H1 (cell line): ENCODE results near the gene KRTAP12-2. TPM values are rescaled to one million over a fixed set of nuclear protein-coding genes. Genes with fewer than 3 reads are reported as not detected.

Experiments
- BACH1 ChIP-seq: IDR thresholded peaks from 2 replicates; pipeline ENCODE4 v1.6.1; 2012; ENCODE audit warnings: low read length, improper control_type of control experiment
- BCL11A ChIP-seq, 2 experiments: IDR thresholded peaks; one replicate each; pipeline ENCODE4 v1.6.1; 2011; ENCODE audit warnings: low read depth in 2 of 2, low read length in 2 of 2, mild to moderate bottlenecking in 2 of 2
- CEBPB ChIP-seq: IDR thresholded peaks from 2 replicates; pipeline ENCODE4 v1.6.1; 2012; ENCODE audit warnings: low read depth, low read length
- CTCF ChIP-seq, 3 experiments: IDR thresholded peaks; 1 replicate in 2 of 3; 2 replicates in 1 of 3; pipeline versions ENCODE4 v1.5.1 to v1.6.1; 2011; ENCODE audit warnings: low read length in 3 of 3, mild to moderate bottlenecking in 3 of 3, inconsistent platforms in 2 of 3, low read depth in 1 of 3, moderate library complexity in 1 of 3; ENCODE audit not compliant: insufficient read depth in 1 of 3; ENCODE audit errors: control extremely low read depth in 1 of 3
- EGR1 ChIP-seq: IDR thresholded peaks from 2 replicates; pipeline ENCODE4 v1.6.1; 2011; ENCODE audit warnings: low read depth, low read length, borderline replicate concordance
- EP300 ChIP-seq, 2 experiments: IDR thresholded peaks; 1 replicate in 1 of 2; 2 replicates in 1 of 2; pipeline ENCODE4 v1.6.1; 2011 to 2012; ENCODE audit warnings: low read depth in 2 of 2, low read length in 2 of 2, mild to moderate bottlenecking in 2 of 2, borderline replicate concordance in 1 of 2, inconsistent platforms in 1 of 2, moderate library complexity in 1 of 2
- GTF2F1 ChIP-seq: IDR thresholded peaks from 2 replicates; pipeline ENCODE4 v1.6.1; 2012; ENCODE audit warnings: low read depth, low read length, improper control_type of control experiment, borderline replicate concordance
- MAFK ChIP-seq: IDR thresholded peaks from 2 replicates; pipeline ENCODE4 v1.6.1; 2012; ENCODE audit warnings: low read depth, mild to moderate bottlenecking, improper control_type of control experiment, low read length
- RBBP5 ChIP-seq: IDR thresholded peaks from 2 replicates; pipeline ENCODE4 v1.7.1; 2012; ENCODE audit warnings: low read depth, mild to moderate bottlenecking, inconsistent platforms, low read length, moderate library complexity, borderline replicate concordance
- SP4 ChIP-seq: IDR thresholded peaks from 2 replicates; pipeline ENCODE4 v1.6.1; 2012; ENCODE audit warnings: low read length, inconsistent platforms
- polyA plus RNA-seq, 7 experiments: library from polyadenylated mRNA; depleted of rRNA in 3 of 7; stranded (reverse) in 5 of 7; unstranded in 2 of 7; fragments of >200 nt in 5 of 7; fragments of 200-250 nt in 2 of 7; gene quantifications; 1 replicate in 5 of 7; 2 replicates in 1 of 7; 4 replicates in 1 of 7; pipeline versions ENCODE4 v1.2.1 to v1.2.3, GENCODE V29; 2011 to 2013; ENCODE audit warnings: missing spikeins in 2 of 7, mixed read lengths in 2 of 7
- total RNA-seq: library from RNA; stranded (reverse); fragmentation: NEBNext Ultra II Directional; extraction: Animal tissue kit (Norgen Biotek cat#: 25700); gene quantifications from 2 replicates; pipeline ENCODE4 v1.2.1, GENCODE V29; 2021

Gene KRTAP12-2
- total and polyA plus RNA-seq, 2 of the 8 experiments (the other 6 are each of a cell fraction or from before 2014, with no cell fraction given), result 0.50 TPM; not detected in 1

GRCh38 chr21:44713130-44713529, 46.4 kb upstream of the KRTAP12-2 start (continued):
- TF ChIP-seq CTCF (IDR thresholded peaks at IDR 0.05; ENCODE audit: control extremely low read depth in 1 of 3, insufficient read depth in 1 of 3, low read depth in 1 of 3, low read length in 3 of 3), result no peak
- TF ChIP-seq BACH1, result no peak
- no peak for TF ChIP-seq BCL11A (IDR thresholded peaks at IDR 0.05; ENCODE audit: low read depth in 2 of 2, low read length in 2 of 2)
- TF ChIP-seq EGR1, result no peak
- TF ChIP-seq MAFK, result no peak
- TF ChIP-seq EP300 (IDR thresholded peaks at IDR 0.05; ENCODE audit: borderline replicate concordance in 1 of 2, low read depth in 2 of 2, low read length in 2 of 2), result no peak
- no peak for TF ChIP-seq CEBPB
- no peak for TF ChIP-seq RBBP5
- no peak for TF ChIP-seq SP4
- no peak for TF ChIP-seq GTF2F1
- TF ChIP-seq, all 59 proteins: peak for 0
